HUES48 (cell line): ENCODE measurements around the gene DGCR2.
"Not testable (repeated sequence)": the region's sequence is repeated elsewhere in the genome, so short reads cannot be mapped to it uniquely, and the experiment has no call there.

ENCODE experiments used
- H3K27ac ChIP-seq: one replicate; pipeline ENCODE4 v1.7.0; 2013; ENCODE audit warnings: low read depth, low read length, inconsistent platforms
- H3K27me3 ChIP-seq: 2 replicates; pipeline ENCODE4 v1.6.1; 2013; ENCODE audit warnings: mild to moderate bottlenecking, low read length; ENCODE audit not compliant: control insufficient read depth, insufficient read depth
- H3K36me3 ChIP-seq: 2 replicates; pipeline ENCODE4 v1.6.1; 2013; ENCODE audit warnings: low read length; ENCODE audit not compliant: control insufficient read depth, insufficient read depth
- H3K4me1 ChIP-seq: 2 replicates; pipeline ENCODE4 v1.6.1; 2013; ENCODE audit warnings: mild to moderate bottlenecking, low read length; ENCODE audit not compliant: control insufficient read depth, insufficient read depth
- H3K4me3 ChIP-seq: 2 replicates; pipeline ENCODE4 v1.5.1; 2013; ENCODE audit warnings: mild to moderate bottlenecking, low read depth, low read length
- H3K9ac ChIP-seq: 2 replicates; pipeline ENCODE4 v1.6.1; 2013; ENCODE audit warnings: mild to moderate bottlenecking, low read depth, low read length, moderate library complexity
- H3K9me3 ChIP-seq: 2 replicates; pipeline ENCODE4 v1.6.1; 2013; ENCODE audit warnings: low read length; ENCODE audit not compliant: control insufficient read depth, insufficient read depth

DGCR2 gene

GRCh38 chr22:19122143-19122751 is at the start of gene DGCR2:
Gene DGCR2 (minus strand): TSS chr22:19122412. CDS start chr22:19122206, 206 bp downstream.
- Histone ChIP-seq H3K9me3 (no peaks in the 10 kb centered on the region), H3K9ac (peak within 1 kb of the TSS; percentile 92), H3K4me1 (peaks cover 15% of the 10 kb centered on the region), H3K27ac (peak within 1 kb of the TSS; percentile 95), H3K36me3 (peaks cover 9% of the 10 kb centered on the region), H3K27me3 (no peaks in the 10 kb centered on the region), H3K4me3 (peak within 1 kb of the TSS; percentile 97)

GRCh38 chr22:19169947-19170318 is 47.7 kb upstream of the DGCR2 start:
- no peak overlapping the region for H3K9ac ChIP-seq
- H3K9me3 ChIP-seq = no peaks in the 10 kb centered on the region
- peaks cover 30% of the 10 kb centered on the region for H3K4me1 ChIP-seq
- peaks cover 15% of the 10 kb centered on the region for H3K36me3 ChIP-seq
- peak overlapping the region; percentile 50 for H3K4me3 ChIP-seq
- H3K27ac ChIP-seq = no peak overlapping the region
- peaks cover 47% of the 10 kb centered on the region for H3K27me3 ChIP-seq

GRCh38 chr22:19169002-19169946 is 47.1 kb upstream of the DGCR2 start:
- Histone ChIP-seq H3K9ac (no peak overlapping the region), H3K36me3 (peaks cover 13% of the 10 kb centered on the region), H3K4me3 (peak overlapping the region; percentile 50), H3K27ac (peak overlapping the region; percentile 21), H3K9me3 (no peaks in the 10 kb centered on the region), H3K4me1 (peaks cover 24% of the 10 kb centered on the region), H3K27me3 (peaks cover 47% of the 10 kb centered on the region)

- peaks cover 18% of the 10 kb centered on the region; the same call in 1 of the 2 replicates for H3K4me1 ChIP-seq
- no peak overlapping the region for H3K9ac ChIP-seq
- peaks cover 4% of the 10 kb centered on the region for H3K36me3 ChIP-seq
- no peaks in the 10 kb centered on the region for H3K9me3 ChIP-seq
- peaks cover 47% of the 10 kb centered on the region for H3K27me3 ChIP-seq
- no peak overlapping the region for H3K4me3 ChIP-seq
- no peak overlapping the region for H3K27ac ChIP-seq
Observed at GRCh38 chr22:19168088-19168890, 46.1 kb upstream of the DGCR2 start.

- Histone ChIP-seq H3K9ac (no peak overlapping the region), H3K4me1 (peaks cover 9% of the 10 kb centered on the region; the same call in 1 of the 2 replicates), H3K4me3 (no peak overlapping the region), H3K36me3 (no peaks in the 10 kb centered on the region), H3K9me3 (no peaks in the 10 kb centered on the region), H3K27ac (no peak overlapping the region), H3K27me3 (peaks cover 47% of the 10 kb centered on the region)
Observed at GRCh38 chr22:19167106-19167869, 45.1 kb upstream of the DGCR2 start.

- H3K4me1 ChIP-seq = peaks cover 8% of the 10 kb centered on the region; the same call in 1 of the 2 replicates
- H3K36me3 ChIP-seq = no peaks in the 10 kb centered on the region
- peaks cover 49% of the 10 kb centered on the region for H3K27me3 ChIP-seq
- H3K9ac ChIP-seq = no peak overlapping the region
- no peaks in the 10 kb centered on the region for H3K9me3 ChIP-seq
- no peak overlapping the region for H3K27ac ChIP-seq
- no peak overlapping the region for H3K4me3 ChIP-seq
Observed at GRCh38 chr22:19166421-19166820, 44.2 kb upstream of the DGCR2 start.

- Histone ChIP-seq H3K9me3 (no peaks in the 10 kb centered on the region), H3K27ac (no peak overlapping the region), H3K4me3 (no peak overlapping the region), H3K27me3 (peaks cover 33% of the 10 kb centered on the region), H3K9ac (no peak overlapping the region), H3K4me1 (no peaks in the 10 kb centered on the region), H3K36me3 (no peaks in the 10 kb centered on the region)
Observed at GRCh38 chr22:19164425-19164824, 42.2 kb upstream of the DGCR2 start.

- not testable (repeated sequence) for H3K27me3 ChIP-seq, H3K9me3 ChIP-seq, H3K4me1 ChIP-seq, H3K4me3 ChIP-seq, H3K27ac ChIP-seq, H3K36me3 ChIP-seq, H3K9ac ChIP-seq
Observed at GRCh38 chr22:19158649-19159048, 36.4 kb upstream of the DGCR2 start.

GRCh38 chr22:19156109-19156508 is 33.9 kb upstream of the DGCR2 start:
- H3K4me1 ChIP-seq, H3K27ac ChIP-seq, H3K9ac ChIP-seq, H3K9me3 ChIP-seq, H3K36me3 ChIP-seq, H3K4me3 ChIP-seq: not testable (repeated sequence)
- peaks cover 30% of the 10 kb centered on the region for H3K27me3 ChIP-seq
